HG03097 (cell line): Measurements from ENCODE around the gene RASGEF1C.
"Not testable (repeated sequence)": the region's sequence is repeated elsewhere in the genome, so short reads cannot be mapped to it uniquely, and the experiment has no call there.

ENCODE experiments used
- ATAC-seq: cut with Tn5 transposase; IDR thresholded peaks from one replicate; pipeline ENCODE4 v1.9.1; 2021; ENCODE audit not compliant: unreplicated experiment, low FRiP score

The RASGEF1C gene

GRCh38 chr5:180212363-180213255 lies 3.6 kb upstream of the RASGEF1C start:
- no peak for ATAC-seq

GRCh38 chr5:180211761-180212035 lies 2.7 kb upstream of the RASGEF1C start:
- no peak for ATAC-seq

- no peak for ATAC-seq
Observed at GRCh38 chr5:180210961-180211760, 2.1 kb upstream of the RASGEF1C start.

GRCh38 chr5:180210077-180210476 lies 1.1 kb upstream of the RASGEF1C start:
- not testable (repeated sequence) for ATAC-seq

- ATAC-seq = no peak
Observed at GRCh38 chr5:180208435-180209081, 453 bp downstream of the RASGEF1C start.

GRCh38 chr5:180208038-180208434 lies 975 bp downstream of the RASGEF1C start:
- ATAC-seq = no peak

- ATAC-seq = no peak
Observed at GRCh38 chr5:180207593-180207992, 1.4 kb downstream of the RASGEF1C start.

- ATAC-seq = no peak
Observed at GRCh38 chr5:180206993-180207392, 2.0 kb downstream of the RASGEF1C start.

- no peak for ATAC-seq
Observed at GRCh38 chr5:180205916-180206315, 3.1 kb downstream of the RASGEF1C start.

- ATAC-seq = no peak
Observed at GRCh38 chr5:180204276-180204819, 4.7 kb downstream of the RASGEF1C start.

- no peak for ATAC-seq
Observed at GRCh38 chr5:180202939-180203573, 6.0 kb downstream of the RASGEF1C start.

- ATAC-seq = no peak
Observed at GRCh38 chr5:180201051-180201987, 7.7 kb downstream of the RASGEF1C start.

GRCh38 chr5:180199390-180199789 lies 9.6 kb downstream of the RASGEF1C start:
- ATAC-seq = no peak

- ATAC-seq = no peak
Observed at GRCh38 chr5:180198208-180198607, 10.8 kb downstream of the RASGEF1C start.

- ATAC-seq = no peak
Observed at GRCh38 chr5:180197016-180197702, 11.9 kb downstream of the RASGEF1C start.

- ATAC-seq = no peak
Observed at GRCh38 chr5:180194410-180195345, 14.3 kb downstream of the RASGEF1C start.

- no peak for ATAC-seq
Observed at GRCh38 chr5:180193749-180194375, 15.1 kb downstream of the RASGEF1C start.
